ENCODE measurements around the gene SLX4IP. TPM values are rescaled to one million over a fixed set of nuclear protein-coding genes. Genes with fewer than 3 reads are reported as not detected.

The SLX4IP gene
- total and polyA plus RNA-seq, 2 donors (not counting 3 experiments of a cell fraction or from before 2014, with no cell fraction given), result 1.9 to 4.5 TPM

GRCh38 chr20:10668677-10669368 lies 233.7 kb downstream of the SLX4IP start:
- peaks cover 67% of the 10 kb centered on the region for H3K4me1 ChIP-seq (ENCODE audit: control insufficient read depth, extremely low read depth, insufficient read depth, low read length)
- H3K36me3 ChIP-seq (ENCODE audit: control insufficient read depth in 2 of 2, extremely low read depth in 1 of 2, insufficient read depth in 2 of 2, low read length in 2 of 2), result peaks cover 2 to 3% of the 10 kb centered on the region in 2 experiments
- intact Hi-C loops (cut with micrococcal nuclease), result no loop called here
- no peak overlapping the region for H3K27ac ChIP-seq (ENCODE audit: insufficient read depth, low read depth, low read length)
- H3K4me3 ChIP-seq (replicated peaks in 1 of 3; ENCODE audit: insufficient read depth in 1 of 3, low read depth in 1 of 3, low read length in 3 of 3), result no peak overlapping the region
- TF ChIP-seq POLR2A (IDR thresholded peaks at IDR 0.05; ENCODE audit: low read depth, low read length) (no peak), GATA2 (IDR thresholded peaks at IDR 0.05; ENCODE audit: insufficient read depth, insufficient read length, low read depth, low read length) (no peak), FOS (IDR thresholded peaks at IDR 0.05; ENCODE audit: borderline replicate concordance, insufficient read depth, low read length) (no peak), MYC (IDR thresholded peaks at IDR 0.05; ENCODE audit: low read depth, low read length) (no peak), EZH2 (IDR thresholded peaks at IDR 0.05; ENCODE audit: borderline replicate concordance, low read depth, low read length, severe bottlenecking) (no peak), JUN (IDR thresholded peaks at IDR 0.05; ENCODE audit: borderline replicate concordance, insufficient read depth, insufficient read length, low read depth) (no peak), POLR2AphosphoS5 (IDR thresholded peaks at IDR 0.05; ENCODE audit: insufficient read depth, low read depth, low read length) (no peak), MAX (IDR thresholded peaks at IDR 0.05; ENCODE audit: insufficient read depth, insufficient read length) (no peak), CTCF (IDR thresholded peaks at IDR 0.05; ENCODE audit: extremely low read depth in 1 of 2, insufficient read depth in 1 of 2, low read depth in 1 of 2, low read length in 2 of 2) (no peak)
- peaks cover 86% of the 10 kb centered on the region for H3K79me2 ChIP-seq (ENCODE audit: control insufficient read depth, insufficient read depth, low read length)
- no TSS peak for BruUV-seq (replicated peaks)
- no peaks in the 10 kb centered on the region for H3K9me3 ChIP-seq (replicated peaks; ENCODE audit: control insufficient read depth, insufficient read depth, low read length)
- no peak overlapping the region for H3K4me2 ChIP-seq (ENCODE audit: insufficient read depth, low read length)
- dilution Hi-C loops (cut with MboI; ENCODE audit: extremely low pct_ligation_motif_present, low sequenced_read_pairs), result no loop called here
- POLR2A ChIA-PET, result no interaction called here
- no peak for DNase-seq (ENCODE audit: low read depth, low spot score)
- no peaks in the 10 kb centered on the region for H3K9me1 ChIP-seq (replicated peaks; ENCODE audit: control insufficient read depth, extremely low read depth, insufficient read depth, low read length)
- CTCF ChIA-PET, result no interaction called here
- no peak for FAIRE-seq
- H3K27me3 ChIP-seq (ENCODE audit: control insufficient read depth in 2 of 2, insufficient read depth in 2 of 2, low read length in 2 of 2), result no peaks in the 10 kb centered on the region
- H3K9ac ChIP-seq (replicated peaks; ENCODE audit: extremely low read depth, insufficient read depth, low read length), result no peak overlapping the region
- H4K20me1 ChIP-seq (replicated peaks; ENCODE audit: control insufficient read depth, extremely low read depth, insufficient read depth, low read length), result no peaks in the 10 kb centered on the region
- H2AFZ ChIP-seq (ENCODE audit: low read depth, low read length), result no peak overlapping the region
